Transverse colon (tissue), 4 donors: Measurements from ENCODE around the gene CFAP20DC.

Experiments used
- CTCF ChIP-seq, 5 experiments: fragments of 200-600 bp in 3 of 5; fragments of 450-650 bp in 2 of 5; sonication (generic) in 3 of 5; IDR thresholded peaks; 1 replicate in 2 of 5; 2 replicates in 3 of 5; pipeline ENCODE4 v1.5.1; 2016 to 2017; ENCODE audit warnings: antibody characterized with exemption in 5 of 5, inconsistent platforms in 3 of 5, mild to moderate bottlenecking in 2 of 5, moderate library complexity in 1 of 5
- EP300 ChIP-seq: sonication (generic); formaldehyde crosslinking; IDR thresholded peaks from one replicate; pipeline ENCODE4 v1.6.1; 2017; ENCODE audit warnings: antibody characterized with exemption, low read depth
- POLR2A ChIP-seq: fragments of 450-650 bp; IDR thresholded peaks from one replicate; pipeline ENCODE4 v1.6.1; 2016; ENCODE audit warnings: antibody characterized with exemption, mild to moderate bottlenecking, moderate library complexity
- POLR2AphosphoS5 ChIP-seq, 3 donors: sonication (generic); formaldehyde crosslinking; IDR thresholded peaks; one replicate each; pipeline ENCODE4 v1.6.1; 2016; ENCODE audit warnings: antibody characterized with exemption in 3 of 3

- TF ChIP-seq CTCF (IDR thresholded peaks at IDR 0.05): no peak
- no peak for TF ChIP-seq EP300
- TF ChIP-seq POLR2AphosphoS5 (IDR thresholded peaks at IDR 0.05): no peak
- TF ChIP-seq POLR2A: no peak
Observed at GRCh38 chr3:59069838-59070237, 20.0 kb upstream of the CFAP20DC start.
